HepG2 (cell line): ENCODE measurements around the gene FOXA3. TPM values are rescaled to one million over a fixed set of nuclear protein-coding genes. Genes with fewer than 3 reads are reported as not detected.

Experiments
- ATAC-seq: fragments of 200-7000 bp; cut with Tn5 transposase; 3 replicates; pipeline ENCODE4 v1.9.1; 2020; ENCODE audit warnings: mild to moderate bottlenecking, moderate library complexity
- BruUV-seq: library from RNA; stranded (reverse); fragments of 400-500 nt; replicated peaks from 2 replicates; lab custom pipeline; 2021; lab: Mats Ljungman, UMichigan
- CTCF ChIA-PET: fragments of 300-600 bp; formaldehyde crosslinking; extraction: SDS; loops from one replicate; lab custom pipeline; 2021; ENCODE audit warnings: low total read pairs, inconsistent platforms, low intra/inter-chr PET ratio; lab: Yijun Ruan, JAX
- POLR2A ChIA-PET: fragments of 350-600 bp; sonication (Branson Sonifier 250); formaldehyde crosslinking; loops from one replicate; lab custom pipeline; 2020; ENCODE audit warnings: antibody characterized with exemption, inconsistent platforms; lab: Yijun Ruan, JAX
- DNase-seq: peaks from one replicate; pipeline ENCODE4 v3.0.0-alpha.2; 2015; ENCODE audit warnings: low spot score
- FAIRE-seq: peaks from 3 replicates; lab custom pipeline; 2011; peaks lifted over from hg19 to GRCh38; lab: Jason Lieb, UNC
- H2AFZ ChIP-seq: one replicate; pipeline ENCODE4 v1.6.1; 2011; ENCODE audit warnings: low read length, inconsistent platforms
- H3K27ac ChIP-seq: fragments of 300-600 bp; 3 replicates; pipeline ENCODE4 v1.8.0; 2011; ENCODE audit warnings: mixed run types, mild to moderate bottlenecking, mixed read lengths, low read length, inconsistent platforms; ENCODE audit not compliant: insufficient read depth; ENCODE audit errors: extremely low read length
- H3K27me3 ChIP-seq, 2 experiments: fragments of 200-600 bp in 1 of 2; 2 replicates in 1 of 2; 3 replicates in 1 of 2; pipeline versions ENCODE4 v1.6.0 to v1.8.0; 2011; ENCODE audit warnings: low read length in 2 of 2, mild to moderate bottlenecking in 2 of 2, moderate library complexity in 2 of 2, inconsistent platforms in 1 of 2; ENCODE audit not compliant: insufficient read depth in 2 of 2, control insufficient read depth in 1 of 2
- H3K36me3 ChIP-seq, 2 experiments: fragments of 200-600 bp in 1 of 2; replicated peaks in 1 of 2; 2 replicates in 1 of 2; 3 replicates in 1 of 2; pipeline versions ENCODE4 v1.5.1 to v1.8.0; 2011; ENCODE audit warnings: low read length in 2 of 2, inconsistent platforms in 1 of 2; ENCODE audit not compliant: insufficient read depth in 2 of 2, control insufficient read depth in 1 of 2
- H3K4me1 ChIP-seq: 2 replicates; pipeline ENCODE4 v1.5.1; 2012; ENCODE audit warnings: low read length, inconsistent platforms; ENCODE audit not compliant: insufficient read depth
- H3K4me2 ChIP-seq: 2 replicates; pipeline ENCODE4 v1.6.0; 2011; ENCODE audit warnings: low read depth, low read length, inconsistent platforms
- H3K4me3 ChIP-seq, 3 experiments: fragments of 200-600 bp in 1 of 3; sonication (generic), shearing (Covaris generic) in 1 of 3; replicated peaks in 1 of 3; 2 replicates each; pipeline ENCODE4 v1.5.1; 2011 to 2016; ENCODE audit warnings: low read length in 3 of 3, inconsistent platforms in 2 of 3, low read depth in 2 of 3, mild to moderate bottlenecking in 2 of 3, control low read depth in 1 of 3, mixed read lengths in 1 of 3; ENCODE audit not compliant: insufficient read depth in 1 of 3
- H3K79me2 ChIP-seq: one replicate; pipeline ENCODE4 v1.6.1; 2011; ENCODE audit warnings: low read length, inconsistent platforms; ENCODE audit not compliant: insufficient read depth
- H3K9ac ChIP-seq: 2 replicates; pipeline ENCODE4 v1.6.0; 2011; ENCODE audit warnings: mild to moderate bottlenecking, low read depth, low read length, inconsistent platforms; ENCODE audit not compliant: insufficient read depth
- H3K9me3 ChIP-seq: 2 replicates; pipeline ENCODE4 v1.5.1; 2012; ENCODE audit warnings: mild to moderate bottlenecking, low read length
- H4K20me1 ChIP-seq: 2 replicates; pipeline ENCODE4 v1.6.0; 2011; ENCODE audit warnings: inconsistent platforms, mild to moderate bottlenecking, low read length, moderate library complexity; ENCODE audit not compliant: insufficient read depth
- CHCHD3 ChIP-seq: sonication (generic); formaldehyde crosslinking; IDR thresholded peaks from 2 replicates; pipeline ENCODE4 v1.8.0; 2022; ENCODE audit warnings: mild to moderate bottlenecking, missing genetic modification reagents, moderate library complexity
- CREBL2 ChIP-seq: sonication (generic); formaldehyde crosslinking; IDR thresholded peaks from 2 replicates; pipeline ENCODE4 v1.8.1; 2023; ENCODE audit warnings: missing genetic modification reagents, mild to moderate bottlenecking, borderline replicate concordance
- DRAP1 ChIP-seq: IDR thresholded peaks from 2 replicates; pipeline ENCODE4 v1.6.1; 2016; ENCODE audit warnings: missing genetic modification reagents, missing compliant biosample characterization
- ELF4 ChIP-seq: sonication (generic); formaldehyde crosslinking; IDR thresholded peaks from 2 replicates; pipeline ENCODE4 v1.5.0; 2020; ENCODE audit warnings: missing genetic modification reagents, mild to moderate bottlenecking, moderate library complexity, borderline replicate concordance
- KDM5A ChIP-seq: fragments of 200-600 bp; sonication (generic); IDR thresholded peaks from 2 replicates; pipeline ENCODE4 v1.7.0; 2018; ENCODE audit warnings: antibody characterized with exemption, mild to moderate bottlenecking, low read length, borderline replicate concordance
- MIER2 ChIP-seq: IDR thresholded peaks from 2 replicates; pipeline ENCODE4 v1.6.1; 2016; ENCODE audit warnings: missing biosample characterization, missing genetic modification reagents
- NFRKB ChIP-seq: fragments of 450-650 bp; IDR thresholded peaks from 2 replicates; pipeline ENCODE4 v1.6.1; 2017
- PHF5A ChIP-seq: IDR thresholded peaks from one replicate; pipeline ENCODE4 v1.6.1; 2018; ENCODE audit warnings: low read depth, missing genetic modification reagents; ENCODE audit not compliant: unreplicated experiment
- RORA ChIP-seq: sonication (generic); formaldehyde crosslinking; IDR thresholded peaks from 2 replicates; pipeline ENCODE4 v1.5.0; 2020; ENCODE audit warnings: mild to moderate bottlenecking, missing genetic modification reagents, moderate library complexity
- SYNCRIP ChIP-seq: fragments of 200-400 bp; formaldehyde crosslinking; IDR thresholded peaks from 2 replicates; pipeline ENCODE4 v1.6.1; 2018; ENCODE audit warnings: mild to moderate bottlenecking, low read depth, low read length; ENCODE audit not compliant: insufficient read depth
- TFE3 ChIP-seq: IDR thresholded peaks from 2 replicates; pipeline ENCODE4 v1.6.1; 2016
- ZBTB37 ChIP-seq: sonication (generic); formaldehyde crosslinking; IDR thresholded peaks from 2 replicates; pipeline ENCODE4 v1.4.0; 2020; ENCODE audit warnings: mild to moderate bottlenecking, missing genetic modification reagents
- ZNF263 ChIP-seq: sonication (generic); formaldehyde crosslinking; IDR thresholded peaks from 2 replicates; pipeline ENCODE4 v1.4.0; 2020; ENCODE audit warnings: missing genetic modification reagents
- ZNF317 ChIP-seq: sonication (generic); formaldehyde crosslinking; IDR thresholded peaks from 2 replicates; pipeline ENCODE4 v1.5.0; 2020; ENCODE audit warnings: mild to moderate bottlenecking, missing genetic modification reagents
- ZNF335 ChIP-seq: sonication (generic); formaldehyde crosslinking; IDR thresholded peaks from 2 replicates; pipeline ENCODE4 v1.4.0; 2020; ENCODE audit warnings: missing genetic modification reagents
- ZNF558 ChIP-seq: sonication (generic); formaldehyde crosslinking; IDR thresholded peaks from 2 replicates; pipeline ENCODE4 v1.9.0; 2022; ENCODE audit warnings: mild to moderate bottlenecking, missing genetic modification reagents, borderline replicate concordance
- ZNF878 ChIP-seq: sonication (generic); formaldehyde crosslinking; IDR thresholded peaks from 2 replicates; pipeline ENCODE4 v1.8.1; 2023; ENCODE audit warnings: mild to moderate bottlenecking, missing genetic modification reagents, moderate library complexity
- WGBS: methylation state at CpG from one replicate; pipeline ENCODE4 v1.1.6; 2017; ENCODE audit warnings: low lambda C conversion rate; 5-methylcytosine and 5-hydroxymethylcytosine counted together
- in situ Hi-C: cut with HindIII; loops from 2 replicates; pipeline ENCODE4 v1.10.0; 2017; ENCODE audit warnings: low pct_unique_long_range_greater_than_20kb; ENCODE audit not compliant: extremely low pct_ligation_motif_present
- intact Hi-C: fragments of 100-400 bp; cut with micrococcal nuclease; formaldehyde crosslinking; loops from one replicate; pipeline ENCODE4 v1.10.0; 2022; ENCODE audit not compliant: unreplicated experiment
- polyA plus RNA-seq, 8 experiments: library from polyadenylated mRNA; depleted of rRNA in 3 of 8; stranded (reverse) in 7 of 8; unstranded in 1 of 8; fragments of >200 nt; fragmentation: Illumina TruSeq in 4 of 8; extraction: Trizol in 4 of 8; gene quantifications; 2 replicates each; pipeline versions ENCODE4 v1.2.1 to v1.2.3, GENCODE V29; 2011 to 2016; ENCODE audit warnings: low read depth in 4 of 8, missing spikeins in 1 of 8, mixed read lengths in 1 of 8; ENCODE audit not compliant: insufficient read depth in 1 of 8
- total RNA-seq, 5 experiments: library from RNA; depleted of rRNA; stranded (reverse); fragments of >200 nt; fragmentation: Illumina TruSeq; extraction: Trizol; gene quantifications; 2 replicates each; pipeline ENCODE4 v1.2.3, GENCODE V29; 2016; ENCODE audit warnings: low read depth in 1 of 5

Gene FOXA3
- total and polyA plus RNA-seq, 2 of the 13 experiments (the other 11 are each of a cell fraction or from before 2014, with no cell fraction given): 29.8 to 47.6 TPM

- no peak for TF ChIP-seq ZBTB37 (CRISPR knock-in tag)
- TF ChIP-seq RORA (CRISPR knock-in tag): no peak
- no peak for TF ChIP-seq CREBL2 (CRISPR knock-in tag)
- TF ChIP-seq MIER2 (CRISPR knock-in tag): no peak
- no peak for TF ChIP-seq NFRKB
- TF ChIP-seq TFE3 (CRISPR knock-in tag): no peak
These were observed 38.8 kb downstream of the FOXA3 start (continued) for GRCh38 chr19:45902651-45903625.

- peaks cover 14% of the 10 kb centered on the region for H3K79me2 ChIP-seq
- no peaks in the 10 kb centered on the region for H4K20me1 ChIP-seq
- H3K4me2 ChIP-seq: no peak overlapping the region
- ChIA-PET POLR2A (no interaction called here), CTCF (no interaction called here)
- H2AFZ ChIP-seq: no peak overlapping the region
- peaks cover 0 to 3% of the 10 kb centered on the region in 2 experiments; a peak in 2 of 5 replicates for H3K27me3 ChIP-seq
- no TSS peak for BruUV-seq
- no peak for ATAC-seq
- FAIRE-seq: no peak
- no peak for TF ChIP-seq PHF5A (CRISPR knock-in tag)
- TF ChIP-seq CHCHD3: no peak
- TF ChIP-seq ZNF558: no peak
- no peak for TF ChIP-seq ZNF317 (CRISPR knock-in tag)
- no peak for TF ChIP-seq SYNCRIP
- no peak for TF ChIP-seq ZNF335 (CRISPR knock-in tag)
- no peak for TF ChIP-seq KDM5A
- TF ChIP-seq ZNF878 (CRISPR knock-in tag): no peak
- no peak for TF ChIP-seq ZNF263 (CRISPR knock-in tag)
- TF ChIP-seq ELF4: no peak
- no peak for TF ChIP-seq DRAP1 (CRISPR knock-in tag)
- H3K9ac ChIP-seq: no peak overlapping the region
- DNase-seq: no peak
- H3K36me3 ChIP-seq: 0 out of 5 replicates have a peak, but pooled peaks cover 0 to 2% of the 10 kb centered on the region in 2 experiments
- WGBS: 51% methylated on average over 10 of the region's 10 CpGs
- in situ Hi-C loops: loop anchor here (10.0 kb wide), 1 partner anchor 170 kb away; no protein-coding TSS in a partner anchor
- intact Hi-C loops: no loop called here
- no peak overlapping the region for H3K27ac ChIP-seq
- H3K9me3 ChIP-seq: no peaks in the 10 kb centered on the region
- peaks cover 32% of the 10 kb centered on the region for H3K4me1 ChIP-seq
- no peak overlapping the region for H3K4me3 ChIP-seq
These were observed 40.9 kb downstream of the FOXA3 start for GRCh38 chr19:45905011-45905410.
